NT2/D1 (cell line): ENCODE measurements around the gene BCAS4.

Experiments used
- DNase-seq: peaks from one replicate; pipeline ENCODE4 v3.0.0-alpha.2; 2011; ENCODE audit warnings: low read depth, low spot score
- H3K27me3 ChIP-seq: 2 replicates; pipeline ENCODE4 v1.6.0; 2011; ENCODE audit warnings: mild to moderate bottlenecking; ENCODE audit not compliant: insufficient read length, insufficient read depth
- H3K36me3 ChIP-seq: 2 replicates; pipeline ENCODE4 v1.6.1; 2011; ENCODE audit warnings: mild to moderate bottlenecking, low read length, mixed read lengths; ENCODE audit not compliant: insufficient read depth, insufficient read length
- H3K4me1 ChIP-seq: 2 replicates; pipeline ENCODE4 v1.5.1; 2011; ENCODE audit not compliant: insufficient read depth, insufficient read length
- H3K4me3 ChIP-seq: 2 replicates; pipeline ENCODE4 v1.5.1; 2011; ENCODE audit warnings: low read depth; ENCODE audit not compliant: insufficient read length
- H3K9ac ChIP-seq: 2 replicates; pipeline ENCODE4 v1.6.0; 2011; ENCODE audit warnings: low read depth; ENCODE audit not compliant: insufficient read length
- H3K9me3 ChIP-seq: 2 replicates; pipeline ENCODE4 v1.5.1; 2011; ENCODE audit warnings: mild to moderate bottlenecking, low read length; ENCODE audit not compliant: insufficient read depth
- SUZ12 ChIP-seq: IDR thresholded peaks from 2 replicates; pipeline ENCODE4 v1.6.1; 2011; ENCODE audit not compliant: insufficient read length, insufficient read depth; ENCODE audit errors: extremely low read depth
- YY1 ChIP-seq: IDR thresholded peaks from 2 replicates; pipeline ENCODE4 v1.6.1; 2011; ENCODE audit not compliant: insufficient read length, insufficient read depth
- ZNF274 ChIP-seq: IDR thresholded peaks from 2 replicates; pipeline ENCODE4 v1.6.1; 2011; ENCODE audit warnings: mild to moderate bottlenecking, low read depth, low read length

BCAS4 gene

DNA sequence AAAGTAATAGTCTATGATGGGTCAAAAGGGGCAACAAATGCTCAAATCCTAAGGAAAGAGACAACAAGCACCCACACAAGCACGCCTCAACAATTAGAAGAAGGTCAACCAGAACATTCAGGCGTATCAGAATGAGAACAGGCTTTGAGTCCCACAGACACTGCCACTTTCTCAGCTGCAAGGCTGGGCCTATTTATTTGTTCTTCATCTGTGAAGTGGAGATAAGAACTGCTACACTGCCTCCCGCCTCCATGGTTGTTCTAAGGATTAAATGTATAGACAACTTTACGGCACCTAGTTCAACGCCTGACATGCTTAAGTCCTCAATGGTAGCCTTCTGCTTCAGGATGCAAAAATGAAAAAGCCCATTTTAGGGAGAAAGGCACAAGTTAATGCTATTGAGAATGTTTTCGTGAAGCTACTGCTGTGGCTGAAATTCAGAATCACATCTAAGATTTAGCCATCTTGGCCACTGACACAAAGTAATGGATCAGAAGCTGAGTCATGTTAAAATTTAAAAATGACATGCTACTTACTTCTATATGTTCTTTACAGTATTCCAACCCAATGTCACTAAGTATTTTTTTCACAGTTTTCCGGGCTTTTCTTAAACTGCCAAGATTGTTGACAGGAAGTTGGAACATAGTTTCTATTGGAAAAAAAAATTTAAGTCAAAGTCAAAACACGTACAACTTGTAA lies 108.6 kb downstream of the BCAS4 start:
- H3K36me3 ChIP-seq = peaks cover 76% of the 10 kb centered on the region
- H3K9me3 ChIP-seq = no peaks in the 10 kb centered on the region
- DNase-seq = no peak
- no peak overlapping the region for H3K9ac ChIP-seq
- H3K4me3 ChIP-seq = no peak overlapping the region
- TF ChIP-seq SUZ12 = no peak
- no peak for TF ChIP-seq ZNF274
- no peak for TF ChIP-seq YY1
- no peaks in the 10 kb centered on the region for H3K27me3 ChIP-seq
- H3K4me1 ChIP-seq = no peaks in the 10 kb centered on the region

DNA sequence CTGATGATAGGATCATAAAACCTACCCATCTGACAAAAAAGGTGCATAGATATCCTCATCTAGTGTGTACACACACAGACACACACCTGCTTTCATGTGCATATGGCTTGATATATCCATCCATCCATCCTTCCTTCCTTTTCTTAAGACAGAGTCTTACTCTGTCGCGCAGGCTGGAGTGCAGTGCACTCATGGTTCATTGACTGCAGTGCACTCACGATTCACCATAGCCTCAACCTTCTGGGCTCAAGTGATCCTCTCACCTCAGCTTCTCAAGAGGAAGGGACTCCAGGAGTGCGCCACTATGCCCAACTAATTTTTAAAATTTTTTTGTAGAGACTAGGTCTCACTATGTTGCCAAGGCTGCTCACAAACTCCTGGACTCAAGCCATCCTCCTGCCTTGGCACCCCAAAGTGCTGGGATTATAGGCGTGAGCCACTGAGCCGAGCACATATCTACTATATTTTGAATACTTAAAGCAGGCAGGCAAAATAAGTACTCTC lies 109.3 kb downstream of the BCAS4 start:
- no peak for DNase-seq
- Histone ChIP-seq H3K27me3 (no peaks in the 10 kb centered on the region), H3K4me1 (no peaks in the 10 kb centered on the region), H3K9me3 (no peaks in the 10 kb centered on the region), H3K9ac (no peak overlapping the region), H3K36me3 (peaks cover 70% of the 10 kb centered on the region), H3K4me3 (no peak overlapping the region)
- TF ChIP-seq SUZ12 (no peak), ZNF274 (no peak), YY1 (no peak)

DNA sequence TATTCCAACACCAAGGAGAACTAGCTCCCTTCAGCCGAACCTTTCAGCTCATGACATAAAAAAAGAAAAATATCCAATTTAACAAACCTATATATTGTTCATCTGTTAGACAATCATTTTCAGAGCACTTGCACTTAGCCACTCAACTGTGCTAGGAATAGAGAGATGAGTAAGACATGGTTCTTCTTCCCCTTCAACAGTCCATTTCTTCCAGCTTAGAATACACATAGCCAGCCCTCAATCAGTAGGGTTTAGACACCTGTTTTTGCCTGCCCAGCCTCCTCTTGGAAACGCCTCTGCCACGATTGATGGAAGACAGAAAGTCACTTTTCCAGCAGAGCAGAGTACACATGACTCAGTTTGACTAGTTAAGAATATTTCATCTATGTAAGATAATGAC lies 114.6 kb downstream of the BCAS4 start:
- peaks cover 46% of the 10 kb centered on the region for H3K36me3 ChIP-seq
- no peaks in the 10 kb centered on the region for H3K9me3 ChIP-seq
- no peak overlapping the region for H3K9ac ChIP-seq
- TF ChIP-seq ZNF274 (no peak), SUZ12 (no peak), YY1 (no peak)
- H3K4me1 ChIP-seq = no peaks in the 10 kb centered on the region
- DNase-seq = no peak
- H3K27me3 ChIP-seq = no peaks in the 10 kb centered on the region
- no peak overlapping the region for H3K4me3 ChIP-seq

DNA sequence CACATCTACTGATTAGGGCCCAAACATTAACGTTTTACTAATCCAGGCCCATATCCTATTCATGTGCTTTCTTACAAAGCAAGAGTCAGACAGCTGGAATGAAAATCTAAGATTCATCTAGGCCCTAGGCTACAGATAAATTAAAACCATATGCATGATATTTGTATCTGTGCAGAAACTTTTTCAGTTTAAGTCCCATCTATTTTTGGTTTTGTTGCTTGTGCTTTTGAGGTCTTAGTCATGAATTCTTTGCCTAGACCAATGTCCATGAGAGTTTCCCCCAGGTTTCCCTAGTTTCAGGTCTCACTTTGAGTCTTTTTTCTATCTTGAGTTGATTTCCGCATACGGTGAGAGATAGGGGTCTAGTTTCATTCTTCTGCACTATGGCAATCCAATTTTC lies 116.2 kb downstream of the BCAS4 start:
- TF ChIP-seq ZNF274 = no peak
- TF ChIP-seq YY1 = no peak
- no peak for TF ChIP-seq SUZ12
- Histone ChIP-seq H3K9ac (no peak overlapping the region), H3K4me3 (no peak overlapping the region), H3K9me3 (no peaks in the 10 kb centered on the region), H3K36me3 (peaks cover 43% of the 10 kb centered on the region), H3K27me3 (no peaks in the 10 kb centered on the region), H3K4me1 (no peaks in the 10 kb centered on the region)
- no peak for DNase-seq

DNA sequence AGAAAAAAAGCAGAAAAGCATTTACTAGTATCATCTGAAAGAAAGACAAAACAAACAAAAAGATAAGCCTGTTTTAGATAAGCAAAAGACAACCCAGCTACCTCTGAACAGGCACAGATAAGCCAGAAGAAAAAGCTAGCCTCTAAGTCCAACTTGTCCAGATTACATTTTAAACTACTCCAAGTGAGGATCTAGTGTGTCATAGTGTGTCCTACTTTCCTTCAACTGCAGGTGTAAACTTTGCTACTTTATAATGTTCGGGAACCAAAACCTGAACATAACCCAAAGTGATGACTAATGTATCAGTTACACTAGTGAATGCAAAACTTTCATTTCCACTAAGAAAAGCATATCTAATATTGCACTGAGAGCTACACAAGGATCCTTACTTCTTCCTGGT lies 116.9 kb downstream of the BCAS4 start:
- Histone ChIP-seq H3K9ac (no peak overlapping the region), H3K4me1 (no peaks in the 10 kb centered on the region), H3K27me3 (no peaks in the 10 kb centered on the region), H3K4me3 (no peak overlapping the region), H3K9me3 (no peaks in the 10 kb centered on the region), H3K36me3 (peaks cover 50% of the 10 kb centered on the region)
- DNase-seq = no peak
- TF ChIP-seq ZNF274 (no peak), SUZ12 (no peak), YY1 (no peak)

DNA sequence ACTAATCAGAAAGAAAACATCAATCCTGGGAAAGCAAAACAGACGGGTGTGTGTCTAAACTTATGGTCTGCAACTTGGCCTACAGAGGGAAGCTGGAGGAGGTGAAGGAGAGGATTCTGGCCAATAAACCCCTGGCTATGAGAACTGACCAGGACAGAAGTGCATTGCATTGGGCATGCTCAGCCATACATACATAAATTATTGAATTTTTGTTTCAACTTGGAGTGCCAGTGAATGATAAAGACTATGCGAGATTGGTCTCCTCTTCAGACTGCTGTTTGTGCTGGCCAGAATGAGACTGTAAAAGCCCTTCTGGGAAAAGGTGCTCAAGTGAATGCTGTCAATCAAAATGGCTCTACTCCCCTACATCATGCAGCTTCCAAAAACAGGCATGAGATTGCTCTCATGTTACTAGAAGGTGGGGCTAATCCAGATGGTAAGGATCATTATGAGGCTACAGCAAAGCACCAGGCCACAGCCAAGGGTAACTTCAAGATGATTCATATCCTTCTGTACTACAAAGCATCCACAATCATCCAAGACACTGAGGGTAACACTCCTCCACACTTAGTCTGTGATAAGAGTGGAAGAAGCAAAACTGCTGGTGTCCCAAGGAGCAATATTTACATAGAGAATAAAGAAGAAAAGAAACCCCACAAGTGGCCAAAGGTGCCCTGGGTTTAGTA lies 119.0 kb downstream of the BCAS4 start:
- H3K4me1 ChIP-seq = no peaks in the 10 kb centered on the region
- no peak overlapping the region for H3K4me3 ChIP-seq
- H3K36me3 ChIP-seq = peaks cover 52% of the 10 kb centered on the region
- no peak overlapping the region for H3K9ac ChIP-seq
- no peaks in the 10 kb centered on the region for H3K27me3 ChIP-seq
- DNase-seq = no peak
- TF ChIP-seq SUZ12 (no peak), YY1 (no peak), ZNF274 (no peak)
- no peaks in the 10 kb centered on the region for H3K9me3 ChIP-seq

DNA sequence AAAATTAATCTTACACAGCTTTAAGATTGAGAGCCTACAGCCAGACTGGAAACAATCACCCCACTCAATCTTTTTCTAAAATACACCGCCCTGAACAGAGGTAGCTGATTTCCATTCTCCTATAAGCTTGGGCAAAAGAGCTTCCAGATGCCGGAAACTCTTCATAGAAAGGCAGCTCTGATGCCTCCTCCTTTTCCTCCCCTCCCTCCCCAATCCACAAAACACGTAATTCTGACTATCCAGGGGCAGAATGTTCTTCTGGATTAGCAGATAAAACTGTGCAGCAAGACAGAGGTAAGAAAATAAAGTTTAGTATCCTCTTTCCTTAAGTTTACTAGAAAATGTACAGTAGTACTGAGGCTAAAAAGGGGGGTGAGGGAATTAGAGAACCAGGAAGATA lies 120.6 kb downstream of the BCAS4 start:
- H3K36me3 ChIP-seq = peaks cover 55% of the 10 kb centered on the region
- no peak for TF ChIP-seq YY1
- no peak for TF ChIP-seq SUZ12
- no peak for TF ChIP-seq ZNF274

More for the DNA sequence above, 120.6 kb downstream of the BCAS4 start:
- Histone ChIP-seq H3K27me3 (no peaks in the 10 kb centered on the region), H3K4me1 (no peaks in the 10 kb centered on the region), H3K9ac (no peak overlapping the region), H3K9me3 (no peaks in the 10 kb centered on the region), H3K4me3 (no peak overlapping the region)
- DNase-seq = no peak
